Measurements from ENCODE around the gene PLA2G3. TPM values are rescaled to one million over a fixed set of nuclear protein-coding genes. Genes with fewer than 3 reads are reported as not detected.

The PLA2G3 gene, protein sequence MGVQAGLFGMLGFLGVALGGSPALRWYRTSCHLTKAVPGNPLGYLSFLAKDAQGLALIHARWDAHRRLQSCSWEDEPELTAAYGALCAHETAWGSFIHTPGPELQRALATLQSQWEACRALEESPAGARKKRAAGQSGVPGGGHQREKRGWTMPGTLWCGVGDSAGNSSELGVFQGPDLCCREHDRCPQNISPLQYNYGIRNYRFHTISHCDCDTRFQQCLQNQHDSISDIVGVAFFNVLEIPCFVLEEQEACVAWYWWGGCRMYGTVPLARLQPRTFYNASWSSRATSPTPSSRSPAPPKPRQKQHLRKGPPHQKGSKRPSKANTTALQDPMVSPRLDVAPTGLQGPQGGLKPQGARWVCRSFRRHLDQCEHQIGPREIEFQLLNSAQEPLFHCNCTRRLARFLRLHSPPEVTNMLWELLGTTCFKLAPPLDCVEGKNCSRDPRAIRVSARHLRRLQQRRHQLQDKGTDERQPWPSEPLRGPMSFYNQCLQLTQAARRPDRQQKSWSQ
- not detected for total RNA-seq
- under 1 TPM in 1 of 2 donors, not detected in 1; 0.01 TPM for polyA plus RNA-seq
- long read RNA-seq, donor 1, partial matches to known transcripts, result 0 of 1 reads
- long read RNA-seq, donor 1, other reads (novel, unspliced or antisense), result 1 of 1 reads
- long read RNA-seq, donor 2, partial matches to known transcripts, result 0 of 1 reads
- long read RNA-seq, donor 2, other reads (novel, unspliced or antisense), result 1 of 1 reads
- long read RNA-seq, donor 3, result 0 reads

DNA sequence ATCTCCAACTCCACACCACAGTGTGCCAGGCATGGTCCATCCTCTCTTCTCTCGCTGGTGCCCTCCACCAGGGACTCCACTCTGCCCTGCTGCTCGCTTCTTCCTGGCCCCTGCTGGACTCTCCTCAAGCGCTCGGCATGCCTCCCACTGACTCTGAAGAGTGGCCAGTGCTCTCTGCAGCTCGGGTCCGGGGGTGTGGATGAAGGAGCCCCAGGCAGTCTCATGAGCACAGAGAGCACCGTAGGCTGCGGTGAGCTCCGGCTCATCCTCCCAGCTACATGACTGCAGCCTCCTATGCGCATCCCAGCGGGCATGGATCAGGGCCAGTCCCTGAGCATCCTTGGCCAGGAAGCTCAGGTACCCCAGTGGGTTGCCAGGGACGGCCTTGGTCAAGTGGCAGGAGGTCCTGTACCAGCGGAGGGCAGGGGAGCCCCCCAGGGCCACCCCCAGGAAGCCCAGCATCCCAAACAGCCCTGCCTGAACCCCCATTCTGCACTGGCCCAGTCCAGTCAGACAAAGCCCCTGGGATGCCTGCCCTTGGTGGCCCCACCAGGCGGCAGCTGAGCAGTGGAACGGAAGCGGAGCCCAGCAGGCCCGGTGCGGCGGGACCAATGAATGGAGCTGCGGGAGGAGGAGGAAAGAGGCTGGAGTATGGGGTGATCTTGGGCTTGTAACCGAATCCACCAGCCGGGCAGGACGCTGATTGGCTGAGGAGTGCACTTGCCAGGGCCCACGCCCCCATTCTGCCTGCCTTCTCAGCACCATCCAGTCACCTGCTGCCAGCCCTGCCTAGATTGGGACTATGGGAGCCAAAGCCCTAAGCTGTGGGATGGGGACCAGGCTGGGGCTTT, at the start of gene PLA2G3:
TSS of gene PLA2G3 (minus strand) at position 643 of the 851 bp plus-strand sequence. CDS start at position 489, 154 bp downstream.
- DNase-seq, result no peak

DNA sequence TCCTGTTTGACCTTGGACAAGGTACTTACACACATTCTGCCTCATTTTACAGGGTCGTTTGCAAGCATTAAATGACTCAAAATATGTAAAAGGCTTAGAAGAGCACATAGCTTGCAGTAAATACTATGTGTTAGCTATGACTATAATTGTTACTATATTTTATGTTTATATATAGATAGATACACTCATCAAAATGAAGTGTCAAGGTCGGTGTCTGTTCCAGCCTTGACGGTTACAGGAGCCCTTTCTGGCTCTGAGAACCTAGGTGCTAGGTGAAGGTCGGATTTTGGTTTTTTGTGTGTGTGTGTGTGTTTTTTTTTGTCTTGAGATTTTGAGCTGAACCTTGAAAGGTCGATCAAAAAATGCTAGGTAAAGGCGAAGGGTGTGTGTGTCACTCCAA, 47.3 kb upstream of the PLA2G3 start:
- WGBS, 2 donors, result 72 to 76% methylated on average over 6 of the region's 6 CpGs
- intact Hi-C loops (cut with DNase I), result no loop called here
- no peak for ATAC-seq
- H3K27me3 ChIP-seq, result no peaks in the 10 kb centered on the region
- TF ChIP-seq, protein P1, sequence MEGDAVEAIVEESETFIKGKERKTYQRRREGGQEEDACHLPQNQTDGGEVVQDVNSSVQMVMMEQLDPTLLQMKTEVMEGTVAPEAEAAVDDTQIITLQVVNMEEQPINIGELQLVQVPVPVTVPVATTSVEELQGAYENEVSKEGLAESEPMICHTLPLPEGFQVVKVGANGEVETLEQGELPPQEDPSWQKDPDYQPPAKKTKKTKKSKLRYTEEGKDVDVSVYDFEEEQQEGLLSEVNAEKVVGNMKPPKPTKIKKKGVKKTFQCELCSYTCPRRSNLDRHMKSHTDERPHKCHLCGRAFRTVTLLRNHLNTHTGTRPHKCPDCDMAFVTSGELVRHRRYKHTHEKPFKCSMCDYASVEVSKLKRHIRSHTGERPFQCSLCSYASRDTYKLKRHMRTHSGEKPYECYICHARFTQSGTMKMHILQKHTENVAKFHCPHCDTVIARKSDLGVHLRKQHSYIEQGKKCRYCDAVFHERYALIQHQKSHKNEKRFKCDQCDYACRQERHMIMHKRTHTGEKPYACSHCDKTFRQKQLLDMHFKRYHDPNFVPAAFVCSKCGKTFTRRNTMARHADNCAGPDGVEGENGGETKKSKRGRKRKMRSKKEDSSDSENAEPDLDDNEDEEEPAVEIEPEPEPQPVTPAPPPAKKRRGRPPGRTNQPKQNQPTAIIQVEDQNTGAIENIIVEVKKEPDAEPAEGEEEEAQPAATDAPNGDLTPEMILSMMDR (IDR thresholded peaks at IDR 0.05), result no peak
- H3K4me3 ChIP-seq, result no peak overlapping the region
- no peaks in the 10 kb centered on the region for H3K9me3 ChIP-seq
- peaks cover 0 to 59% (median 11%) of the 10 kb centered on the region in 9 donors for H3K36me3 ChIP-seq
- DNase-seq, result no peak
- peaks cover 0 to 5% (median 0%) of the 10 kb centered on the region in 9 donors for H3K4me1 ChIP-seq
- H3K27ac ChIP-seq, result no peak overlapping the region

More for the DNA sequence above, at the start of gene PLA2G3:
- 28 to 30% methylated on average over 24 of the region's 24 CpGs for WGBS, 2 donors
- H3K4me3 ChIP-seq, result no peak within 1 kb of the TSS
- peak in 5 of 8 donors; percentile 19 to 37 (median 32) for ATAC-seq
- intact Hi-C loops (cut with DNase I), result loop anchor here in 6 of 10 donors (5.0 to 10.0 kb wide), 5 partner anchors 45 to 505 kb away; partner anchors contain the start of gene SLC35E4 (in 1 of the 6)
- H3K4me1 ChIP-seq, result peaks cover 0 to 13% (median 0%) of the 10 kb centered on the region in 9 donors
- no peaks in the 10 kb centered on the region for H3K36me3 ChIP-seq
- H3K27me3 ChIP-seq, result peaks cover 0 to 19% (median 5%) of the 10 kb centered on the region in 7 donors
- TF ChIP-seq, protein P1 (IDR thresholded peaks at IDR 0.05), result peak in 1 of 9 donors; percentile 9
- H3K9me3 ChIP-seq, result peaks cover 0 to 4% (median 0%) of the 10 kb centered on the region in 11 donors
- H3K27ac ChIP-seq, result no peak within 1 kb of the TSS

DNA sequence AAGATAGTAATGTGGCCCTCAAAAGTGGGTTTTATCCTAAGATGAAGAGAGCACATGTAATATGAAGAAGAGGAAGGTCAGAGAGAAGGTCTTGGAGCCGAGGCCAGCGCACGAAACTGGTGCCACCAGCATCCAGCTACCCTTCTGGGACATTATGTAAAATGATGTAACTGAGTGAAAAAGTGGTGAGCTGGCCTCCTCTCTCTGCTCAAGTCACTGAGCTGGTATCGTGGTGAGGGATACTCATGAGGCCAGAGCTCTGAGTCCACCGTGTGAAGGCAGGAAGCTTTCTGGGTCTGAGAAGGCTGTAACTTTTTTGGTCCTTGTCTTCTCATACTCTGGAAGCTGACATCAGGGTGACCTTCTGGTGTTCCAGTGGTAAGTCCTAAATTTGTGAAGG, 44.7 kb upstream of the PLA2G3 start:
- H3K9me3 ChIP-seq, result no peaks in the 10 kb centered on the region
- no peak overlapping the region for H3K27ac ChIP-seq
- intact Hi-C loops (cut with DNase I), result no loop called here
- no peak overlapping the region for H3K4me3 ChIP-seq
- peaks cover 0 to 5% (median 0%) of the 10 kb centered on the region in 9 donors for H3K4me1 ChIP-seq
- H3K36me3 ChIP-seq, result peaks cover 0 to 57% (median 6%) of the 10 kb centered on the region in 9 donors
- ATAC-seq (no peak), DNase-seq (no peak)
- WGBS, 2 donors, result 97 to 98% methylated on average over 5 of the region's 5 CpGs
- no peaks in the 10 kb centered on the region for H3K27me3 ChIP-seq
- TF ChIP-seq, protein P1 (IDR thresholded peaks at IDR 0.05), result no peak
